ENCODE measurements around the gene MALT1.

MALT1 gene

GRCh38 chr18:58691256-58691655 lies 20.0 kb downstream of the MALT1 start:
- no peak for DNase-seq (ENCODE audit: low read depth, low spot score)

GRCh38 chr18:58692422-58693185 lies 21.3 kb downstream of the MALT1 start:
- no peak for DNase-seq (ENCODE audit: low read depth, low spot score)

GRCh38 chr18:58694221-58694620 lies 23.0 kb downstream of the MALT1 start:
- no peak for DNase-seq (ENCODE audit: low read depth, low spot score)

DNA sequence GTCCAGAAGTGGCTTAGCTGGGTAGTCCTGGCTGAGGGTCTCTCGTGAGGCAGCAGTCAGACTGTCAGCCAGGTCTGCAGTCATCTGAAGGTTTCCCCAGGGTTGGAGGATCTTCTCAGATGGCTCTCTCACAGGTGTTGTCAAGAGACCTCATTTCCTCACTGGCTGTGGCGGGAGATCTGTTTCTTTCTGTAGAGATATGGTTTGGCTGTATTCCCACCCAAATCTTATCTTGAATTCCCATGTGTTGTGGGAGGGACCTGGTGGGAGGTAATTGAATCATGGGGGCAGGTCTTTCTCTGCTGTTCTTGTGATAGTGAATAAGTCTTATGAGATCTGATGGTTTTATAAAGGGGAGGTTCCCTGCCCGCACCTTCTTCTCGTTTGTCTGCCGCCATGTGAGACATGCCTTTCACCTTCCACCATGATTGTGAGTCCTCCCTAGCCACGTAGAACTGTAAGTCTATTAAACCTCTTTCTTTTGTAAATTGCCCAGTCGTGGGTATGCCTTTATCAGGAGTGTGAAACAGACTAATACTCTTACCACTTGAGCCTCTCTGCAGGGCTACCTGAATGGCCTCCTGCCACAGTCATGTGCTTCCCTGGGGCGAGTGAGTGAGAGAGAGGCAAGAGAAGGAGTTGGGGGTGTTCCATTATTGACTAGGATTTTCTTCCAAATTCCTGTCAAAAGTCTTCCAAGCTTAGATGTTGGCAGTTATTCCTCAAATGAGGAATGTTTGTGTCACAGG lies 23.6 kb downstream of the MALT1 start:
- DNase-seq (ENCODE audit: low read depth, low spot score), result no peak

- DNase-seq (ENCODE audit: low read depth, low spot score), result no peak
Measured at GRCh38 chr18:58695772-58696171, 24.5 kb downstream of the MALT1 start.

DNA sequence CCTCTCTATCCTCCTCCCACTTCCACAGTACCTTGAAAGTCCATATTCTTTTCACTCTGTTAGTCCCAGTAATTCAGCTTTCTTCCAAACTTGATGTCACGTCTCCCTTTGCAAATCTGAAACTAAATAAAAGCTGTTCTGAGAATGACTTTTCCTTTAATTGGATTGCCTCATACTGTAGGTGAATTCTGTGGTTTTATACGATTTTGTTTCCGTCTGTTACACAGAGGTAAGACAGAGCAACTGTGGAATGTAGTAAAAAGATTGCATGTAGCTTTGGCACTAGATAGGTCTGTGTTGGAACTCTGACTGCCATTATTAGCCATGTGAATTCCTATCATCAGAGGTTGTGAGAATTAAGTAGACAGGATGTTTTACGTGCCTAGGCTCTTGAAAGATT lies 25.9 kb downstream of the MALT1 start:
- no peak for DNase-seq (ENCODE audit: low read depth, low spot score)

DNA sequence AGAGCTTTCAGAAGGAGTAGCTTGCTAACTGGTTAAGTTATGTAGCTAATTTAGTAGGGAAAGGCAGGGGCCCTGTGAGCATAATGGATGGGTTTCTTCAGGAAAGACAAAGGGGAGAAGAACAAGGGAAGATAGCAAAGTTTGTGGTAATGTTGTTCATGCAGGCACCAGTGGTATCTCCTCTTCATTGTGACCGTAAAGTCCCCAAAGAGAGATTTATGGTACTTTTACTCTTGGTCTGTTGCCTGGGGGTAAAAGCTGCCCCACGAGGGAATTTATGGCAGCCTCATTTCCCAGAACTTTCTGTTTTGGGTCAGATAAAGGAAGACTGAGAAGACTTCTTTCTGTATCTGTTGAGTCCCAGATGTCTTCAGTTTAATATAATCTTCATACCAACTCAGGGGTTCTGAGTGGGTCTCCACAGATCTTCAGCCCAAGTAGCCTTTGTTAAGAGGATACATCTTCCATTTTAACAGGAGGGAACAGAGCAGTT lies 27.5 kb downstream of the MALT1 start:
- DNase-seq (ENCODE audit: low read depth, low spot score), result no peak

GRCh38 chr18:58699551-58699950 lies 28.3 kb downstream of the MALT1 start:
- no peak for DNase-seq (ENCODE audit: low read depth, low spot score)

GRCh38 chr18:58700209-58700608 lies 28.9 kb downstream of the MALT1 start:
- DNase-seq (ENCODE audit: low read depth, low spot score), result no peak

GRCh38 chr18:58712930-58713329 lies 41.7 kb downstream of the MALT1 start:
- no peak for DNase-seq (ENCODE audit: low read depth, low spot score)

- no peak for DNase-seq (ENCODE audit: low read depth, low spot score)
Measured at GRCh38 chr18:58714259-58714658, 43.0 kb downstream of the MALT1 start.

DNA sequence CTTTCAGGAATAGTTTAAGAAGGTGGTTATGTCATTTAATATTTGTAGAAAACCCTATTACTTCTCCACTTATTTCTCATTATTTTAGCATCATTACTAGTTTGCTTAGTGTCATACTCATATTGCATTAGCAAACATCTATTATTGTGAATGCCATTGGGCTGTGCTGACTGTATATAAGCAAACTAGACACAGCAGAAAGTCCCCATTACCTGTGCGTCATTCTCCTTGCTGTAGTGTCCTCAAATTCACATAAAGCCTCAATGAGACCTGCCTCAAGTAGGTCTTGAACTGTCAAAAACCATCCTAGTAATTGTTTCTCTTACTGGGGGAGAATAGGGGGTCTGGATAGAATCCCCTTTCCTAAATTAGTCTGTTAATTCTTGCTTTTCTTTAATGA lies 43.6 kb downstream of the MALT1 start:
- no peak for DNase-seq (ENCODE audit: low read depth, low spot score)

DNA sequence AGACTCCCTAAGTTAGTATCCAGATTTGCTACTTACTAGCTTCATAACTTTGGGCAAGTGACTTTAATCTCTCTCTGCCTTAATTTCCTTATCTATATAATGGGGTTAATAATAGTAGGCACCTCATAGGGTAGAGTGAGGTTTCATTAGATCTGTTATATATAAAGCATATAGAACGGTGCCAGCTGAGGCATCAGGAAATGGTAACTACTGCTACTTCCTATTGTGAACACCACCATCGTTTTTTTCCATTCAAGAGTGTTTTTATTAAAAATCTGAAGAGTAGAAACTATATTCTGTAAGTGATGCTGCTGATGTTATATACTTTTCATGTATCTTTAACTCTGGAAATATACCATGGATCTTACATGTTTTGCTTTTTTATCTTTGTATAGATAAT lies 44.3 kb downstream of the MALT1 start:
- DNase-seq (ENCODE audit: low read depth, low spot score), result no peak

DNA sequence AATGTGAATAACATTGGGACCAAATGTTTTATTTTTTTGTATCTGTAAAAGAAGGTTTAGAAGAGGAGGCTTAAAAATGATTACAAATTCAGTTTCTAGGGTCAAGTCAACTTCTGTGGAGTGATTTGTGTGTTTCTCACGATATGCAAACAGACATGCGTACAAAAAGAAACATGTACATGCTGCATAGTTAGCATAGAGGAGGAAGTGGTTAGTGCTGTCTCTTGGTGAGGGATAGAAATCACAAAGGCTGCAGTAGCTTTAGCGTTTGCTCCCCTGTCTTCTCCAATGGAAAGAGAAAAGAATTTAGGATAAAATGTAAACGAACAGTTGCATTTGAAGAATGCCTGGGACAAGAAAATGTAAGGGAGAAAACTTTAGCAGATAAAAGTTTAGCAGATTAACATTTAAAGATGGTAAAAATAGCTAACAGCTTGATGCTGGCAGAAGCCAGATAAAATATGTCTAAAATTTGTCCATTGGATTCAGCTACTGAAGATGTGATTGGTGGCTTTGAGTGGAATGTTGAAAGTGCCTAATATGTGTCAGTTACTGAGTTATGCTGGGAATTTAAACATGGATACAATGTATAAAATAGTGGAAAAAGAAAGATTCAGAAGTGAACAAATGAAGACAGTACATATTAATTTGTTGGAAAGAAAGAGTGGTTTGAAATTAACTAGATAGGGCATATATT lies 44.9 kb downstream of the MALT1 start:
- no peak for DNase-seq (ENCODE audit: low read depth, low spot score)

DNA sequence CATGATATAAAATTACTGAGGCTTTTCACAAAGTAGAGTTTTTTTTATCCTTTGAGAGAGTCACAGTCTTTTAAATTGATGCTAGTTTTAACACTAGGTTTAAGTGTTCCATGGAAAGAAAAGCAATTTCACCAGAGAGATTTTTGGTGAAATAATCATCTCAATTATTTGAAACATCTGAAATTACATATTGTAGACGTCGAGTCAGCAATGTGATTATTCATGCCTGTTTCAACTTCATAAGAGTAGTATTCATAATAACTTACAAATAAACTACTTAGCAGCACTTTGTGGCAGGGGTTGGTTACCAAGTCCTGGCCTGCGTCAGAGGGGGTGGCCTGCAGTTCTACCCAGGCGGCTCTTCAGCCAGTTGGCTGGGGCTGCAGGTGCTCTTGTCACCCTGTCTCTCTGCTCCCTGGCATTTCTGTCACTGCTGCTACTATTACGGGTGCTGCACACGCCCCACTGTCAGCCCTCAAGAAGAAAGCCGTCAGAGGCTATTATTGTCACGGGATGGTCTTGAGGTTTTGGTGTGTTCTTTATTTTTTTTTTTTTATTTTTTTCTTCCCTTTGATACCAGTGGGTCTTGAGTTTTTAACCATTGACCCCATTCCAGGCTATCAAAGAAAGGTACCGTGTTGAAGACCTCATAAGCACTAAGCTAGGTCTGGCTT lies 50.4 kb downstream of the MALT1 start:
- no peak for DNase-seq (ENCODE audit: low read depth, low spot score)

DNA sequence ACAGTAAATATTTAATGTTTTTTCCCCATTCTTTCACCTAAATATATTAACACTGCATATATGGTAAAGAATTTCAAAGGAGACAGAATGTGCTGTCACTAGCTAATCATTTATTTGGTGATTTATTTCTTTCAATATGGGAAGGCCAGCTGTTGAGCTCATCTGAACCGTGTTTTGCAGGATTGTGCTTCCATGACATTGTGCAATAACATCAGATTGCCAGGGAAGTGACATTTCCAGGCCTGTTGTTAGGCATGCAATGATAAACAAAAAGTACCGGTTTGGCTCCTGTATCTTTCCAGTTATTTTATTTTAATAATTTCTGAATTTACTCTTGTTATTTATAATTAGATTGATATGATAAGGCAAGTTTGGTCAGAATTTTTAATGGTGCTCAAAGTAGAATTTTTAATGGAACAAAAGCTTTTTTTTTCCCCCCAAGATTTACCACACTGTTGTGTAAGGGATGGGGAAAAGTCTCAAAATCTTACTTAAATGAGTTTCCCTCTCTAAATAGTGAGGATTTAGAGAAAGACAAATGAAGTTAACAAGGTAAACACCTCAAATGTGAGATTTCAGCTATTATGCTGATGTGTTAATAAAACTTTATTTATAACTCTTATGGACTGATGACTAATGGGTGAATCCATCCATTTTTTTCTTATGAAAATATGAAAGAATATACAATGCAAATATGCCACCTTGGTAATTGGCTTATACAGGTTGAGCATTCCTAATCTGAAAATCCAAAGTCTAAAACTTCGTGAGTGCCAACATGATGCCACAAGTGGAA lies 52.7 kb downstream of the MALT1 start:
- DNase-seq (ENCODE audit: low read depth, low spot score), result no peak

DNA sequence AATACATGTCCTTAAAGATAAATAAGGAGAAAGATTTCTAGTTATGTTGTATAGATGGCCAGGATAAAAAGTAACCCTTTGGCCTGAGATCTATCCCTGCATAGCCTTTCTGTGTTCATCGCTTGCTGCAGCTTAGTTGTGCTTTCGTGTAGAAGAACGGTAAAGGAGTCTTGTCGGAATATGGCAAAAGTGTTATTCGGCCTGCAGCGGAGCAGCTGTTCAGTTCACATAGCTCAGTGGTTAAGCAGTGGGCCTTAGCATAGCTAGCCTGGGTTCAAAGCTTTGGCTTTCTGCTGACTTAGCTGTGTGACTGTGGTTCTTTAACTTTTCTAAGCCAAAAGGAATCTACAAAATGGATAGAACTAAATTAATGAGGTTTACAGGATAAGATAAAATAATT lies 55.4 kb downstream of the MALT1 start:
- DNase-seq (ENCODE audit: low read depth, low spot score), result no peak

DNA sequence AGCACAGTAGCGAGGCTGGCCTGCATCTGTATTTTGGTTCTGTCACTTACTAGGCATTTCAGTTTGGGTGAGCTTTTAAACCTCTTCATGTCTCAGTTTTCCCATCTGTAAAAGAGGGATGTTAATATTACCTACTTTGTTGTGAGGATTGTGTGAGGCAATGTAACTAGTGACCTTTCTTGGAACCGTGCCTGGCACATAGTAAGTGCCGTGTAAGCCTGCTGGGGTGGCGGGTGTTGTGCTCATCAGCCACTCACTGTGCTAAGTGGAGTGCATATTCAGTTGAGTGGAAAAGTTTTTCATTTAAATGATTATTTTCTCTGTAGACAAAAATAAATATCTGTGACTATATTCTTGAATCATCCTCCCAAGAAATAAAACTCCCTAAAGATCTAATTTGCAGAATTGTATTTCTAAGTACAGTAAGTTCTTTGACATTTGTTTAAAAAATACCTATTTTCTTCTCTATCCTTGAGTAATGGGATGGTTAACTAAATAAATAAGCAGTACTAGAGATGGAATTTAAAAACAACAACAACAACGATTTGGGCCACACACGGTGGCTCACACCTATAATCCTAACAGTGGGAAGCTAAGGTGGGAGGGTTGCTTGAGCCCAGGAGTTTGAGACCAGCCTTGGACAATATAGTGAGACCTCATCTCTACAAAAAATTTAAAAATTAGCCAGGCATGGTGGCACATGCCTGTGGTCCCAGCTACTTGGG lies 56.7 kb downstream of the MALT1 start:
- DNase-seq (ENCODE audit: low read depth, low spot score), result no peak

- no peak for DNase-seq (ENCODE audit: low read depth, low spot score)
Measured at GRCh38 chr18:58728719-58729118, 57.5 kb downstream of the MALT1 start.

DNA sequence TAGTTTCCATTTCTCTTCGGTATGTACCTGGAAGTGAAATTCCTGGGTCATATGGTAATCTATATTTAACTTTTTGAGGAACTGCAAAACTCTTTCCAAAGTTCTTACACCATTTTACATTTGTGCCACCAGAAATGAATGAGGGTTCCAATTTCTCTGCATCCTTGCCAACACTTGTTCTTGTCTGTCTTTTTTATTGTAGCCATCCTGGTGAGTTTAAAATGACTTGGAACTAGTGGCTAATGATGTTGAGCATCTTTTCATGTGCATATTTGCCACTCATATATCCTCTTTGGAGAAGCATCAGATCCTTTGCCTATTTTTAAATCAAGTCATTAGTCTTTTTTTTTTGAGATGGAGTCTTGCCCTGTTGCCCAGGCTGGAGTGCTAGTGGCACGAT lies 59.4 kb downstream of the MALT1 start:
- DNase-seq (ENCODE audit: low read depth, low spot score), result no peak

Data from activated CD4-positive, CD25-positive, alpha-beta regulatory T cell treated with anti-CD3 and anti-CD28 coated beads, Interleukin-2, amount 50 U/mL, for 16 hours (primary cell).